ENCODE results near the gene PER3. TPM values are rescaled to one million over a fixed set of nuclear protein-coding genes. Genes with fewer than 3 reads are reported as not detected.

The PER3 gene
- total and polyA plus RNA-seq, 10 of the 15 experiments (the other 5 are each of a cell fraction or from before 2014, with no cell fraction given) = 0.06 to 0.64 (median 0.13) TPM; not detected in 1

- no peak for TF ChIP-seq CEBPZ (IDR thresholded peaks at IDR 0.05; ENCODE audit: low read depth, low read length)
- no peak for TF ChIP-seq ATF7 (IDR thresholded peaks at IDR 0.05; ENCODE audit: low read depth)
- TF ChIP-seq ASH2L (IDR thresholded peaks at IDR 0.05; ENCODE audit: borderline replicate concordance, low read depth) = no peak
- TF ChIP-seq BACH1 (IDR thresholded peaks at IDR 0.05; ENCODE audit: borderline replicate concordance) = no peak
- TF ChIP-seq ZZZ3 (IDR thresholded peaks at IDR 0.05; ENCODE audit: control insufficient read depth, insufficient read length, low read depth) = no peak
- no peak for TF ChIP-seq EZH2 (IDR thresholded peaks at IDR 0.05; ENCODE audit: borderline replicate concordance, control insufficient read depth, low read depth, low read length)
- TF ChIP-seq ATF3 (IDR thresholded peaks at IDR 0.05; ENCODE audit: borderline replicate concordance, extremely low read depth, low read depth, low read length) = no peak
- no peak for TF ChIP-seq STAT3 (IDR thresholded peaks at IDR 0.05; ENCODE audit: low read depth, low read length)
- no peak for TF ChIP-seq YBX1 (IDR thresholded peaks at IDR 0.05)
- no peak for TF ChIP-seq NBN (IDR thresholded peaks at IDR 0.05)
- TF ChIP-seq MTA3 (IDR thresholded peaks at IDR 0.05; ENCODE audit: borderline replicate concordance, low read length) = no peak
These were observed 76.0 kb downstream of the PER3 start (continued) for GRCh38 chr1:7860130-7860529.

- 33% methylated on average over 11 of the region's 15 CpGs for WGBS (ENCODE audit: insufficient coverage, insufficient replicate concordance, low lambda C conversion rate, missing lambda C conversion rate)
- H3K4me1 ChIP-seq (ENCODE audit: control insufficient read depth, insufficient read depth, low read length) = no peaks in the 10 kb centered on the region
- TF ChIP-seq HSF1 (IDR thresholded peaks at IDR 0.05; ENCODE audit: low read depth, low read length) = no peak
- no peak for TF ChIP-seq RUNX3 (IDR thresholded peaks at IDR 0.05; ENCODE audit: low read length)
- no peak for TF ChIP-seq BCL11A (IDR thresholded peaks at IDR 0.05; ENCODE audit: low read depth, low read length)
- TF ChIP-seq ZNF384 (IDR thresholded peaks at IDR 0.05; ENCODE audit: borderline replicate concordance, low read depth, low read length) = no peak
- TF ChIP-seq MTA3 (IDR thresholded peaks at IDR 0.05; ENCODE audit: borderline replicate concordance, low read length) = no peak
- no peak for TF ChIP-seq HDGF (IDR thresholded peaks at IDR 0.05)
- no peak for TF ChIP-seq KLF5 (IDR thresholded peaks at IDR 0.05; ENCODE audit: partially characterized antibody)
- TF ChIP-seq CHD1 (IDR thresholded peaks at IDR 0.05; ENCODE audit: low read depth, low read length) = no peak
- no peak for TF ChIP-seq RAD21 (IDR thresholded peaks at IDR 0.05; ENCODE audit: insufficient read depth, low read depth, low read length)
- TF ChIP-seq CBX3 (IDR thresholded peaks at IDR 0.05; ENCODE audit: borderline replicate concordance, low read depth) = no peak
- no peak for TF ChIP-seq MXI1 (IDR thresholded peaks at IDR 0.05; ENCODE audit: low read depth, low read length)
- TF ChIP-seq JUNB (IDR thresholded peaks at IDR 0.05) = no peak
- no peak for TF ChIP-seq ZSCAN29 (IDR thresholded peaks at IDR 0.05)
These were observed 77.4 kb downstream of the PER3 start for GRCh38 chr1:7861452-7861851.

More at GRCh38 chr1:7861452-7861851, 77.4 kb downstream of the PER3 start:
- H3K36me3 ChIP-seq (ENCODE audit: control insufficient read depth in 2 of 2, insufficient read depth in 2 of 2, low read length in 1 of 2) = no peaks in the 10 kb centered on the region
- ChIA-PET POLR2A (no interaction called here), RAD21 (ENCODE audit: unreplicated experiment) (no interaction called here), SMC1A (ENCODE audit: uncharacterized antibody, unreplicated experiment) (no interaction called here), CTCF (no interaction called here)
- ATAC-seq (no peak), FAIRE-seq (no peak), DNase-seq (ENCODE audit: low read depth, low spot score) (no peak)
- no peak overlapping the region for H3K9ac ChIP-seq (ENCODE audit: control insufficient read depth, insufficient read depth, low read length)
- no peak overlapping the region for H3K27ac ChIP-seq (ENCODE audit: control insufficient read depth, insufficient read depth)
- no TSS peak for BruUV-seq (replicated peaks)
- no peaks in the 10 kb centered on the region for H4K20me1 ChIP-seq (ENCODE audit: control insufficient read depth, insufficient read depth)
- H3K4me2 ChIP-seq (ENCODE audit: control insufficient read depth, insufficient read depth) = no peak overlapping the region
- H3K4me3 ChIP-seq = no peak overlapping the region
- in situ Hi-C loops (cut with MboI) (no loop called here), intact Hi-C loops (cut with micrococcal nuclease; ENCODE audit: unreplicated experiment) (no loop called here)
- no peaks in the 10 kb centered on the region for H3K9me3 ChIP-seq (replicated peaks; ENCODE audit: control insufficient read depth, insufficient read depth, low read length)
- H3K27me3 ChIP-seq (replicated peaks in 1 of 2; ENCODE audit: control insufficient read depth in 2 of 2, insufficient read depth in 2 of 2, low read length in 1 of 2) = no peaks in the 10 kb centered on the region; a peak in 1 of 4 replicates
- H3K79me2 ChIP-seq (ENCODE audit: control insufficient read depth, insufficient read depth, low read length) = no peaks in the 10 kb centered on the region
- H2AFZ ChIP-seq (ENCODE audit: control insufficient read depth, low read depth, low read length) = no peak overlapping the region
